A549 treated with DMSO at 1 μM for 4 hours (cell line): ENCODE results near the gene USPL1. TPM values are rescaled to one million over a fixed set of nuclear protein-coding genes. Genes with fewer than 3 reads are reported as not detected.

Source experiments
- total RNA-seq: library from RNA; stranded (reverse); fragments of 200-300 nt; extraction: Qiagen RNA extraction; gene quantifications from 5 replicates; pipeline ENCODE4 v1.2.3, GENCODE V29; 2022; ENCODE audit warnings: low read depth

Gene USPL1
- 10.8 to 13.4 TPM (median 12.0 TPM) in 5 replicates for total RNA-seq

DNA sequence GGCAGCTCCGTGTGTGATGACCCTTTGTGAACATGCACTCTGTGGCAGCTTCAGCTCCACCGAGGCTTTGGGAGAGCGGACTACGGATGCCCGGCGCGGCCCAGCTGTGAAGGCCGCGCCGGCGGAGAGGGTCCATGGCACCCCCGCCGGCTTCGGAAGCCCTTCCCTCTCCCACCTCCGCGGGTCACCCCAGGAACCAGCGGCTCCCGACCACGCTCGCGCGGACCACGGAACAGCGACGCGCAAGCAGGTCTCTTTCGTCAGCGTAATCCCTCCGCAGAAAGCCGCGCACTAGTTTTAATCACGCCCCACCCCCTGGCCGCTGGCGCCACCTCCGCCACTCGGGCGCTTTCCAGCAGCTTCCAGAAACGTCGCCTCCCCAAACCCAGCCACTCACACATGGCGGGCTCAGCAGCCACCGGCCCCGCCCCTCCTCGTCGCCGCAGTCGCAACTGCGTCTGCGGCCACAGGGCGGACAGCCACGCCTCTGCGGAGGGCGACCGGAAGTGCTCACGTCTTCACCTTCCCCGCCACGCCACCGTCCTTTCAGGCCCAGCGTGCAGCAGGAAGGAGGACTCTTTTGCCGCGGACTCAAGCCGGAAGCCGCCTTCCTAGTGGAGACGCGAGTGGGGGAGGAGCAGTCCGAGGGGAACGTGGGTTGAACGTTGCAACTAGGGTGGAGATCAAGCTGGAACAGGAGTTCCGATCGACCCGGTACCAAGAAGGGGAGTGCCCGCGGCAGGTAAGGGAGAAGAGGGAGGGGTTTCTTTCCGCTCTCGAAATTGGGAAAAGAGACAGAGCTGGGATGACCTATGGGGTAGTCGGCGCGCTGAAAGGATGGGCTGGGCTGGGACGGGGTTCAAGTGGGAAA is at the start of gene USPL1:
USPL1 (plus strand) TSS at position 606 of the 871 bp plus-strand sequence. CDS start 3,221 bp downstream, outside the sequence.

Other genes with a start within 250 kb of the USPL1 start
- gene UBE2L5, start 195.4 kb upstream of the USPL1 start, total RNA-seq, result not detected in 5 replicates
- 492 to 686 TPM (median 564 TPM) in 5 replicates for gene HMGB1, start 152.0 kb upstream of the USPL1 start, total RNA-seq
- 2.4 to 2.8 TPM (median 2.7 TPM) in 5 replicates for gene ALOX5AP, start 117.6 kb downstream of the USPL1 start, total RNA-seq